K562 (cell line): Measurements from ENCODE around the gene SGMS1. TPM values are rescaled to one million over a fixed set of nuclear protein-coding genes. Genes with fewer than 3 reads are reported as not detected.

Source experiments
- ELF4 ChIP-seq: fragments of 450-650 bp; formaldehyde crosslinking; IDR thresholded peaks from 2 replicates; pipeline ENCODE4 v1.4.0; 2022; ENCODE audit warnings: missing genetic modification characterization
- NFIC ChIP-seq: fragments of 450-650 bp; IDR thresholded peaks from 2 replicates; pipeline ENCODE4 v1.6.1; 2017; ENCODE audit warnings: mild to moderate bottlenecking, inconsistent platforms
- TCF3 ChIP-seq: sonication (generic); formaldehyde crosslinking; IDR thresholded peaks from 2 replicates; pipeline ENCODE4 v1.4.0; 2020; ENCODE audit warnings: mild to moderate bottlenecking, missing genetic modification reagents
- ZNF586 ChIP-seq: fragments of 450-650 bp; formaldehyde crosslinking; conservative IDR thresholded peaks from 2 replicates; pipeline ENCODE4 v1.4.0; 2020; ENCODE audit warnings: mild to moderate bottlenecking, moderate library complexity
- ZZZ3 ChIP-seq: fragments of 450-650 bp; IDR thresholded peaks from 2 replicates; pipeline ENCODE4 v1.6.1; 2016; ENCODE audit warnings: antibody characterized with exemption, mild to moderate bottlenecking, moderate library complexity
- polyA plus RNA-seq, 8 experiments: library from polyadenylated mRNA; depleted of rRNA in 4 of 8; stranded (reverse) in 5 of 8; unstranded in 3 of 8; fragments of >200 nt; fragmentation: Nextera tagmentation in 2 of 8; fragmentation: Illumina TruSeq in 1 of 8; extraction: Ambion mirVana in 2 of 8; extraction: Trizol in 1 of 8; gene quantifications; 2 replicates each; pipeline versions ENCODE4 v1.2.1 to v1.2.3, GENCODE V29; 2011 to 2014; ENCODE audit warnings: inconsistent platforms in 1 of 8, missing spikeins in 1 of 8
- total RNA-seq, 7 experiments: library from RNA; depleted of rRNA in 6 of 7; stranded (reverse); fragments of >200 nt in 6 of 7; fragmentation: Illumina TruSeq in 2 of 7; extraction: Trizol in 2 of 7; gene quantifications; 2 replicates each; pipeline versions ENCODE4 v1.2.1 to v1.2.3, GENCODE V29; 2011 to 2021; ENCODE audit warnings: low replicate concordance in 1 of 7
- TF ChIP-seq, protein P1 (sequence below): fragments of 250-450 bp; sonication (Bioruptor Pico); IDR thresholded peaks from 2 replicates; pipeline ENCODE4 v1.4.0; 2020; ENCODE audit warnings: mild to moderate bottlenecking, moderate library complexity
- TF ChIP-seq, protein P2 (sequence below): fragments of 450-650 bp; IDR thresholded peaks from one replicate; pipeline ENCODE4 v1.6.1; 2018; ENCODE audit warnings: mild to moderate bottlenecking, moderate library complexity; ENCODE audit not compliant: partially characterized antibody
- TF ChIP-seq, protein P3 (sequence below): sonication (generic); formaldehyde crosslinking; IDR thresholded peaks from 2 replicates; pipeline ENCODE4 v1.8.1; 2023; ENCODE audit warnings: mild to moderate bottlenecking, missing genetic modification reagents
- TF ChIP-seq, protein P4 (sequence below): sonication (generic); formaldehyde crosslinking; IDR thresholded peaks from 2 replicates; pipeline ENCODE4 v1.8.1; 2022; ENCODE audit warnings: missing genetic modification reagents
- TF ChIP-seq, protein P5 (sequence below), 3 experiments: fragments of 200-800 bp in 1 of 3; fragments of 250-450 bp in 1 of 3; fragments of 450-650 bp in 1 of 3; sonication (Bioruptor Pico) in 1 of 3; sonication (Bioruptor generic) in 1 of 3; formaldehyde crosslinking in 1 of 3; IDR thresholded peaks; 2 replicates each; pipeline versions ENCODE4 v1.6.1 to v1.8.0; 2016 to 2022; ENCODE audit warnings: mild to moderate bottlenecking in 2 of 3, missing genetic modification characterization in 2 of 3, missing compliant biosample characterization in 1 of 3, moderate library complexity in 1 of 3
- TF ChIP-seq, protein P6 (sequence below): fragments of 450-650 bp; IDR thresholded peaks from 2 replicates; pipeline ENCODE4 v1.6.1; 2017; ENCODE audit warnings: antibody characterized with exemption, mild to moderate bottlenecking

SGMS1 gene
- total and polyA plus RNA-seq, 9 of the 15 experiments (the other 6 are each of a cell fraction or from before 2014, with no cell fraction given) = 22.6 to 232 (median 82.2) TPM

DNA sequence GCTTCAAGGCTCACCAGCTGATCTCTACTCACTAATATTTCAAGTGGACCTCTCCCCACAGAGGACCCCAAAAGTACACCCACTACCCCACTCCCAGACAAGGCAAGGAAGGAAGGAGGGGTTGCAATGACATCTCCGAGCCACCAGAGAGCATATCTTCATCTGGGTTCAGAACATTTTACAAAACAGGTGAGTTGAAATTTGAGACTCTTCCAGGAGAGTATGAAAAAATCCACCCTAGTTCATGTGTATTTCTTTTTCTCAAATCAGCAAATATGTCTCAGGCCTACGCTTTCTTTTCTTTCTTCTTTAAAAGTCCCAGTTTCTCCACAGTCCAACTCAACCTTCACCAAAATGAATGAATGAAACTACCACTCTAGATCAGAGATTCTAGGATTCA lies 61.9 kb downstream of the SGMS1 start (continued):
- TF ChIP-seq, protein P1, sequence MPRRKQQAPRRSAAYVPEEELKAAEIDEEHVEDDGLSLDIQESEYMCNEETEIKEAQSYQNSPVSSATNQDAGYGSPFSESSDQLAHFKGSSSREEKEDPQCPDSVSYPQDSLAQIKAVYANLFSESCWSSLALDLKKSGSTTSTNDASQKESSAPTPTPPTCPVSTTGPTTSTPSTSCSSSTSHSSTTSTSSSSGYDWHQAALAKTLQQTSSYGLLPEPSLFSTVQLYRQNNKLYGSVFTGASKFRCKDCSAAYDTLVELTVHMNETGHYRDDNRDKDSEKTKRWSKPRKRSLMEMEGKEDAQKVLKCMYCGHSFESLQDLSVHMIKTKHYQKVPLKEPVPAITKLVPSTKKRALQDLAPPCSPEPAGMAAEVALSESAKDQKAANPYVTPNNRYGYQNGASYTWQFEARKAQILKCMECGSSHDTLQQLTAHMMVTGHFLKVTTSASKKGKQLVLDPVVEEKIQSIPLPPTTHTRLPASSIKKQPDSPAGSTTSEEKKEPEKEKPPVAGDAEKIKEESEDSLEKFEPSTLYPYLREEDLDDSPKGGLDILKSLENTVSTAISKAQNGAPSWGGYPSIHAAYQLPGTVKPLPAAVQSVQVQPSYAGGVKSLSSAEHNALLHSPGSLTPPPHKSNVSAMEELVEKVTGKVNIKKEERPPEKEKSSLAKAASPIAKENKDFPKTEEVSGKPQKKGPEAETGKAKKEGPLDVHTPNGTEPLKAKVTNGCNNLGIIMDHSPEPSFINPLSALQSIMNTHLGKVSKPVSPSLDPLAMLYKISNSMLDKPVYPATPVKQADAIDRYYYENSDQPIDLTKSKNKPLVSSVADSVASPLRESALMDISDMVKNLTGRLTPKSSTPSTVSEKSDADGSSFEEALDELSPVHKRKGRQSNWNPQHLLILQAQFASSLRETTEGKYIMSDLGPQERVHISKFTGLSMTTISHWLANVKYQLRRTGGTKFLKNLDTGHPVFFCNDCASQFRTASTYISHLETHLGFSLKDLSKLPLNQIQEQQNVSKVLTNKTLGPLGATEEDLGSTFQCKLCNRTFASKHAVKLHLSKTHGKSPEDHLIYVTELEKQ = no peak
- TF ChIP-seq NFIC (no peak), ZZZ3 (no peak), ZNF586 (CRISPR knock-in tag) (no peak), TCF3 (CRISPR knock-in tag) (no peak), ELF4 (CRISPR knock-in tag) (0 out of 2 replicates have a peak, but pooled peaks have one; percentile 33)
- TF ChIP-seq, protein P2, sequence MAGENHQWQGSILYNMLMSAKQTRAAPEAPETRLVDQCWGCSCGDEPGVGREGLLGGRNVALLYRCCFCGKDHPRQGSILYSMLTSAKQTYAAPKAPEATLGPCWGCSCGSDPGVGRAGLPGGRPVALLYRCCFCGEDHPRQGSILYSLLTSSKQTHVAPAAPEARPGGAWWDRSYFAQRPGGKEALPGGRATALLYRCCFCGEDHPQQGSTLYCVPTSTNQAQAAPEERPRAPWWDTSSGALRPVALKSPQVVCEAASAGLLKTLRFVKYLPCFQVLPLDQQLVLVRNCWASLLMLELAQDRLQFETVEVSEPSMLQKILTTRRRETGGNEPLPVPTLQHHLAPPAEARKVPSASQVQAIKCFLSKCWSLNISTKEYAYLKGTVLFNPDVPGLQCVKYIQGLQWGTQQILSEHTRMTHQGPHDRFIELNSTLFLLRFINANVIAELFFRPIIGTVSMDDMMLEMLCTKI = no peak
- TF ChIP-seq, protein P3, sequence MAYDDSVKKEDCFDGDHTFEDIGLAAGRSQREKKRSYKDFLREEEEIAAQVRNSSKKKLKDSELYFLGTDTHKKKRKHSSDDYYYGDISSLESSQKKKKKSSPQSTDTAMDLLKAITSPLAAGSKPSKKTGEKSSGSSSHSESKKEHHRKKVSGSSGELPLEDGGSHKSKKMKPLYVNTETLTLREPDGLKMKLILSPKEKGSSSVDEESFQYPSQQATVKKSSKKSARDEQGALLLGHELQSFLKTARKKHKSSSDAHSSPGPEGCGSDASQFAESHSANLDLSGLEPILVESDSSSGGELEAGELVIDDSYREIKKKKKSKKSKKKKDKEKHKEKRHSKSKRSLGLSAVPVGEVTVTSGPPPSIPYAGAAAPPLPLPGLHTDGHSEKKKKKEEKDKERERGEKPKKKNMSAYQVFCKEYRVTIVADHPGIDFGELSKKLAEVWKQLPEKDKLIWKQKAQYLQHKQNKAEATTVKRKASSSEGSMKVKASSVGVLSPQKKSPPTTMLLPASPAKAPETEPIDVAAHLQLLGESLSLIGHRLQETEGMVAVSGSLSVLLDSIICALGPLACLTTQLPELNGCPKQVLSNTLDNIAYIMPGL = no peak
- TF ChIP-seq, protein P4, sequence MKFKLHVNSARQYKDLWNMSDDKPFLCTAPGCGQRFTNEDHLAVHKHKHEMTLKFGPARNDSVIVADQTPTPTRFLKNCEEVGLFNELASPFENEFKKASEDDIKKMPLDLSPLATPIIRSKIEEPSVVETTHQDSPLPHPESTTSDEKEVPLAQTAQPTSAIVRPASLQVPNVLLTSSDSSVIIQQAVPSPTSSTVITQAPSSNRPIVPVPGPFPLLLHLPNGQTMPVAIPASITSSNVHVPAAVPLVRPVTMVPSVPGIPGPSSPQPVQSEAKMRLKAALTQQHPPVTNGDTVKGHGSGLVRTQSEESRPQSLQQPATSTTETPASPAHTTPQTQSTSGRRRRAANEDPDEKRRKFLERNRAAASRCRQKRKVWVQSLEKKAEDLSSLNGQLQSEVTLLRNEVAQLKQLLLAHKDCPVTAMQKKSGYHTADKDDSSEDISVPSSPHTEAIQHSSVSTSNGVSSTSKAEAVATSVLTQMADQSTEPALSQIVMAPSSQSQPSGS (CRISPR knock-in tag) = no peak
- TF ChIP-seq, protein P5, sequence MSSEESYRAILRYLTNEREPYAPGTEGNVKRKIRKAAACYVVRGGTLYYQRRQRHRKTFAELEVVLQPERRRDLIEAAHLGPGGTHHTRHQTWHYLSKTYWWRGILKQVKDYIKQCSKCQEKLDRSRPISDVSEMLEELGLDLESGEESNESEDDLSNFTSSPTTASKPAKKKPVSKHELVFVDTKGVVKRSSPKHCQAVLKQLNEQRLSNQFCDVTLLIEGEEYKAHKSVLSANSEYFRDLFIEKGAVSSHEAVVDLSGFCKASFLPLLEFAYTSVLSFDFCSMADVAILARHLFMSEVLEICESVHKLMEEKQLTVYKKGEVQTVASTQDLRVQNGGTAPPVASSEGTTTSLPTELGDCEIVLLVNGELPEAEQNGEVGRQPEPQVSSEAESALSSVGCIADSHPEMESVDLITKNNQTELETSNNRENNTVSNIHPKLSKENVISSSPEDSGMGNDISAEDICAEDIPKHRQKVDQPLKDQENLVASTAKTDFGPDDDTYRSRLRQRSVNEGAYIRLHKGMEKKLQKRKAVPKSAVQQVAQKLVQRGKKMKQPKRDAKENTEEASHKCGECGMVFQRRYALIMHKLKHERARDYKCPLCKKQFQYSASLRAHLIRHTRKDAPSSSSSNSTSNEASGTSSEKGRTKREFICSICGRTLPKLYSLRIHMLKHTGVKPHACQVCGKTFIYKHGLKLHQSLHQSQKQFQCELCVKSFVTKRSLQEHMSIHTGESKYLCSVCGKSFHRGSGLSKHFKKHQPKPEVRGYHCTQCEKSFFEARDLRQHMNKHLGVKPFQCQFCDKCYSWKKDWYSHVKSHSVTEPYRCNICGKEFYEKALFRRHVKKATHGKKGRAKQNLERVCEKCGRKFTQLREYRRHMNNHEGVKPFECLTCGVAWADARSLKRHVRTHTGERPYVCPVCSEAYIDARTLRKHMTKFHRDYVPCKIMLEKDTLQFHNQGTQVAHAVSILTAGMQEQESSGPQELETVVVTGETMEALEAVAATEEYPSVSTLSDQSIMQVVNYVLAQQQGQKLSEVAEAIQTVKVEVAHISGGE (CRISPR knock-in tag; IDR thresholded peaks at IDR 0.05) = no peak
- TF ChIP-seq, protein P6, sequence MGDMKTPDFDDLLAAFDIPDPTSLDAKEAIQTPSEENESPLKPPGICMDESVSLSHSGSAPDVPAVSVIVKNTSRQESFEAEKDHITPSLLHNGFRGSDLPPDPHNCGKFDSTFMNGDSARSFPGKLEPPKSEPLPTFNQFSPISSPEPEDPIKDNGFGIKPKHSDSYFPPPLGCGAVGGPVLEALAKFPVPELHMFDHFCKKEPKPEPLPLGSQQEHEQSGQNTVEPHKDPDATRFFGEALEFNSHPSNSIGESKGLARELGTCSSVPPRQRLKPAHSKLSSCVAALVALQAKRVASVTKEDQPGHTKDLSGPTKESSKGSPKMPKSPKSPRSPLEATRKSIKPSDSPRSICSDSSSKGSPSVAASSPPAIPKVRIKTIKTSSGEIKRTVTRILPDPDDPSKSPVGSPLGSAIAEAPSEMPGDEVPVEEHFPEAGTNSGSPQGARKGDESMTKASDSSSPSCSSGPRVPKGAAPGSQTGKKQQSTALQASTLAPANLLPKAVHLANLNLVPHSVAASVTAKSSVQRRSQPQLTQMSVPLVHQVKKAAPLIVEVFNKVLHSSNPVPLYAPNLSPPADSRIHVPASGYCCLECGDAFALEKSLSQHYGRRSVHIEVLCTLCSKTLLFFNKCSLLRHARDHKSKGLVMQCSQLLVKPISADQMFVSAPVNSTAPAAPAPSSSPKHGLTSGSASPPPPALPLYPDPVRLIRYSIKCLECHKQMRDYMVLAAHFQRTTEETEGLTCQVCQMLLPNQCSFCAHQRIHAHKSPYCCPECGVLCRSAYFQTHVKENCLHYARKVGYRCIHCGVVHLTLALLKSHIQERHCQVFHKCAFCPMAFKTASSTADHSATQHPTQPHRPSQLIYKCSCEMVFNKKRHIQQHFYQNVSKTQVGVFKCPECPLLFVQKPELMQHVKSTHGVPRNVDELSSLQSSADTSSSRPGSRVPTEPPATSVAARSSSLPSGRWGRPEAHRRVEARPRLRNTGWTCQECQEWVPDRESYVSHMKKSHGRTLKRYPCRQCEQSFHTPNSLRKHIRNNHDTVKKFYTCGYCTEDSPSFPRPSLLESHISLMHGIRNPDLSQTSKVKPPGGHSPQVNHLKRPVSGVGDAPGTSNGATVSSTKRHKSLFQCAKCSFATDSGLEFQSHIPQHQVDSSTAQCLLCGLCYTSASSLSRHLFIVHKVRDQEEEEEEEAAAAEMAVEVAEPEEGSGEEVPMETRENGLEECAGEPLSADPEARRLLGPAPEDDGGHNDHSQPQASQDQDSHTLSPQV = peak; percentile 62
